Activated T-cell treated with anti-CD3 and anti-CD28 coated beads, Interleukin-2, amount 50 U/mL, for 24 hours (primary cell): ENCODE data around the gene ADD1.
"Not testable (repeated sequence)": the region's sequence is repeated elsewhere in the genome, so short reads cannot be mapped to it uniquely, and the experiment has no call there.

Experiments used
- DNase-seq: peaks from one replicate; pipeline ENCODE4 v3.0.0-alpha.2; 2020
- H3K27ac Mint-ChIP-seq: 2 replicates; pipeline ENCODE4 v1.8.0; 2020; ENCODE audit warnings: mild to moderate bottlenecking, mixed read lengths
- H3K27me3 Mint-ChIP-seq: 2 replicates; pipeline ENCODE4 v1.8.0; 2020; ENCODE audit warnings: mixed read lengths
- H3K36me3 Mint-ChIP-seq: 2 replicates; pipeline ENCODE4 v1.8.0; 2020; ENCODE audit warnings: low read depth, mixed read lengths
- H3K4me1 Mint-ChIP-seq: 2 replicates; pipeline ENCODE4 v1.8.0; 2020; ENCODE audit warnings: low read depth, mixed read lengths
- H3K4me3 Mint-ChIP-seq: 2 replicates; pipeline ENCODE4 v1.8.0; 2020; ENCODE audit warnings: mild to moderate bottlenecking, moderate library complexity, mixed read lengths
- H3K9me3 Mint-ChIP-seq: 2 replicates; pipeline ENCODE4 v1.8.0; 2020; ENCODE audit warnings: mixed read lengths

ADD1 gene

DNA sequence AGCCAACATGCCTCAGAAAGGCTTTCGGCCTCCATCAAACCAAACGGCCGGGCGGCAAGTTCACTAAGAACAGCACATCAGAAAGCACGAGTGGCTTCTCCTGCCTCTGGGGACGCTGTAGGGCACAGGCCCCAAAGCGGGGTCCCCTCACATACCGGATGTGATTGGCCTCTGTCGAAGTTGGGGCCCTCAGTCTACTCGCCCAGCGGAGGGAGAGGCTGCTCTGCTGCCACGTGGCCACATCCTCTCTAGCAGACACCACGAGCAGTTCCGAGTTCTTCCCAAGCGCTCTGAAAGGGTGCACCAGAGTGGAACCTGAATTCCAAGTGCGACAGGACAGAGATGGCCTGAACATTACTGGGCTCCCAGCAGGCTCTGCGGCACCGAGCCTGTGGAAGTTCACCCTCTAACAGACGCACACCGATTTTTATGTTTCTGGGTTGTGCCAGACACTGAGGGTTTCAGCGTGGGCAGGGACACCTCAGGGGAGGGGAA lies 98.4 kb downstream of the ADD1 start:
- no peak for DNase-seq
- H3K4me3 Mint-ChIP-seq: no peak overlapping the region
- peaks cover 99% of the 10 kb centered on the region for H3K36me3 Mint-ChIP-seq
- H3K9me3 Mint-ChIP-seq: no peaks in the 10 kb centered on the region
- H3K27ac Mint-ChIP-seq: peak overlapping the region; percentile 91
- peaks cover 69% of the 10 kb centered on the region for H3K4me1 Mint-ChIP-seq
- H3K27me3 Mint-ChIP-seq: no peaks in the 10 kb centered on the region

- peaks cover 99% of the 10 kb centered on the region for H3K36me3 Mint-ChIP-seq
Observed at GRCh38 chr4:2942532-2943363, 99.1 kb downstream of the ADD1 start.

DNA sequence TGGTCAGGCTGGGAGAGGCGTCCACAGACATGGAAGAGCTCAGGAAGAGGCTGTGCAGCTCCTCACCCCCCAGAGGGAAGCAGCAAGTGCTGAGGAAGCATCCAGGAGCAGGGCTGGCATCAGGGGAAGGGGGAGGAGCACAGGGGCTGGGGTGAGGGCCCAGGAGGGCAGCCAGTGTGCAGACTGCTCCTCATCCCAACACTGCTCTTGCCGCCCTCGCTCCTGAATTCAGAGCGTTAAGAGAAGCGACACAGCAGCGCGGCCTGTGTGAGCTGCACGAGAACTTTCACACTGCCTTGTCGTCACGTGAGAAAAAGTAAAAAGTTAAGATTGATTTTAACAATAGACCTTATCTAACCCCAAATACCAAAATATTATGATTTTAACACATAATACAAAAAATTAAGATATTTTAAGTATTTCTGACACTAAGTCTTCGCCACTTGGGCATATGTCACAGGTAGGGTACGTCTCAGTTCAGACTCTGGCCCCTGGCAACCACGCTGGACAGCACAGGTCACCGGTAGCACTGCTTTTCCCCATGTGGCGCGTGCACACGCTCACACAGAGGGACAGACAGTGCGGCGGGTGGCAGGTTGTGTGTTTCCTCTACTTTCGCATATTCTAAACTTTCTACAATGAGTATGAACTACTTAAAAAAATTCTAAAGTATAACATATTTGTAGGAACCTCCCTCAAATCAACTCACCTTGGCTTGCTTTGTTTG lies 99.9 kb downstream of the ADD1 start:
- H3K27me3 Mint-ChIP-seq: no peaks in the 10 kb centered on the region
- DNase-seq: peak; percentile 29
- H3K27ac Mint-ChIP-seq: peak overlapping the region; percentile 91
- H3K36me3 Mint-ChIP-seq: peaks cover 99% of the 10 kb centered on the region
- no peaks in the 10 kb centered on the region for H3K9me3 Mint-ChIP-seq
- H3K4me1 Mint-ChIP-seq: peaks cover 56% of the 10 kb centered on the region
- H3K4me3 Mint-ChIP-seq: no peak overlapping the region

More at GRCh38 chr4:2942532-2943363, 99.1 kb downstream of the ADD1 start:
- DNase-seq: peak; percentile 52
- H3K4me1 Mint-ChIP-seq: peaks cover 62% of the 10 kb centered on the region
- H3K27me3 Mint-ChIP-seq: no peaks in the 10 kb centered on the region
- no peaks in the 10 kb centered on the region for H3K9me3 Mint-ChIP-seq
- H3K4me3 Mint-ChIP-seq: no peak overlapping the region
- peak overlapping the region; percentile 91 for H3K27ac Mint-ChIP-seq

- H3K36me3 Mint-ChIP-seq: peaks cover 99% of the 10 kb centered on the region
- H3K4me3 Mint-ChIP-seq: no peak overlapping the region
- no peaks in the 10 kb centered on the region for H3K27me3 Mint-ChIP-seq
- peaks cover 52% of the 10 kb centered on the region for H3K4me1 Mint-ChIP-seq
- no peaks in the 10 kb centered on the region for H3K9me3 Mint-ChIP-seq
- peak; percentile 28 for DNase-seq
- peak overlapping the region; percentile 86 for H3K27ac Mint-ChIP-seq
Observed at GRCh38 chr4:2944091-2944482, 100.4 kb downstream of the ADD1 start.

DNA sequence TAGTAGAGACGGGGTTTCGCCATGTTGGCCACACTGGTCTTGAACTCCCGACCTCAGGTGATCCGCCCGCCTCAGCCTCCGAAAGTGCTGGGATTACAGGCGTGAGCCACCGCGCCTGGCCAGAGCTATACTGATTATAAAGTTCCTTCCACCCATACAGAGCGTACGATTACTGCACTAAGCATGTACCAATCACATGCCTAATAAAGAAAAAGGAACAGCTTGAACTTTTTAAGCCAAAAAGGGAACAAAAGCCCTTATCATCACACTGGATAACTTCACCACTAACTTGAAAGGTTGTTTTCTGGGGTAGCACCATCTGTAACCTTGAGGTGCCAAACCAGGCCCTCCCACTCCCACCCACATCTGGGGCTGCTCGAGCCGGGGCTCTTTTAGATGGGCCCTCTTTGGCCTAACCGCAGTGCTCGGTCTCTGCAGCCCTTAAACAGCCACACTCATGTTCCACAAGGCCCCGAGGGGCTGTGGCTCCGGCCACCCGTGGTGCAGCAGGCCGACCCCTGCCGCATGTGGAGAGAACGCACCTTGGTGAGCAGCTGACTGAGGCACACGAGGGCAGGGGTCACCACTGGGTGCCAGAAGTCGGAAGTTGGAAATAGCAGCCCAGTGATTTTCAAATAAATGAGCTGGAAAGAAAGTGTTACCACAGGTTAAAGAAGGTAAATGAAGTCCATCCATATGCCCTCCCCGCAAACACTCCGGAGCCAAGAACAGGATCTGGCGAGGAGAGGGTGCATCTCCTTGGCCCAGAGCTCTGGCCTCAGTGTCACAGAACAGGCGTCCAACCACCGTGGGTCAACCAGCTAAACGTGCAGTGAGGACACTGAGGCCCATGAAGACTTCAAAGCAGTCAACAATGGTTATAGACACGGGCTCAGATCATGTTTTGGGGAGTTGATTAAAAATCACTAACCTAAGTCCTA lies 101.2 kb downstream of the ADD1 start:
- no peaks in the 10 kb centered on the region for H3K27me3 Mint-ChIP-seq

GRCh38 chr4:2945619-2946604 lies 102.3 kb downstream of the ADD1 start:
- H3K9me3 Mint-ChIP-seq, DNase-seq, H3K27me3 Mint-ChIP-seq, H3K4me3 Mint-ChIP-seq: not testable (repeated sequence)
- H3K27ac Mint-ChIP-seq: peak overlapping the region; percentile 86
- H3K36me3 Mint-ChIP-seq: peaks cover 99% of the 10 kb centered on the region
- peaks cover 36% of the 10 kb centered on the region for H3K4me1 Mint-ChIP-seq

More for the DNA sequence above, 101.2 kb downstream of the ADD1 start:
- peak; percentile 26 for DNase-seq
- Mint-ChIP-seq H3K9me3 (no peaks in the 10 kb centered on the region), H3K4me3 (no peak overlapping the region), H3K27ac (peak overlapping the region; percentile 86), H3K4me1 (peaks cover 44% of the 10 kb centered on the region), H3K36me3 (peaks cover 99% of the 10 kb centered on the region)

DNA sequence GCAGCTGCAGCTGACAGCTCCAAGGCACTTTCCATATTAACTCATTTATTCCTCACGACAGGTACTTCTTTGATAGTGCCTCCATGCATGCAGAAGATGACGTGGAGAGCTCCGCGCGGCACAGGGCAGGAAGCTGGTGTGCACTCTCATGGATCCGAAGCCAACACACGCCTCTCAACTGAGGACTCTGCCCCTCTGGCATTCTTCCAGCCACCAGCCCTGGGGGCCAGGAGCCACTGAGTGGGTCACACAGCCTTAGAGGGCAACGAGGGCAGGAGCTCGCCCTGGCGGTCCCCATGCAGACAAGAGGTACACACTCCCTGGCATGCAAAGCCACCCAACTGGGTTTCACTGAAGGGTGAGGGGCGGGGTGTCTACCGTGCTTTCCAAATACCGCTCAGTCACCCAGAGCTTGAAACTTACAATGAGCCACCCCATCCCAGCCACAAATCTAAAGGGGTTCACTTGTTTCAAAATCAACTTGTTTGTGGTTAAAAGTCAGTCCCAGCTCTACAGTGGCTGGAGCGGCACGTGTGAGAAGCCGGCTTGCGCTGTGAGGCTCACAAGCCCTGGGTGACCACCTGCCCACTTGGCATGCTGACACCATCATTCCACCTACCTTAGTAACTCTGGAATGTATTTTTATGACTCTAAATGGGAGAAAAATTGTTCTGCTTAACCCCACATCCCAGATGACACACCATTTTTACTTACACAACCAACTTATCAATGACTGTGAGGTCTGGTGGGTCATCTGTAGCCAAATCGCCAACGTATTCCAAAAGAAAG lies 103.4 kb downstream of the ADD1 start:
- Mint-ChIP-seq H3K36me3 (peaks cover 98% of the 10 kb centered on the region), H3K4me1 (peaks cover 37% of the 10 kb centered on the region), H3K27ac (peak overlapping the region; percentile 20)

GRCh38 chr4:2947926-2948325 lies 104.3 kb downstream of the ADD1 start:
- DNase-seq: no peak
- H3K27ac Mint-ChIP-seq: peak overlapping the region; percentile 37
- no peak overlapping the region for H3K4me3 Mint-ChIP-seq
- H3K36me3 Mint-ChIP-seq: peaks cover 98% of the 10 kb centered on the region
- no peaks in the 10 kb centered on the region for H3K27me3 Mint-ChIP-seq
- H3K9me3 Mint-ChIP-seq: no peaks in the 10 kb centered on the region
- H3K4me1 Mint-ChIP-seq: peaks cover 34% of the 10 kb centered on the region

More for the DNA sequence above, 103.4 kb downstream of the ADD1 start:
- no peak for DNase-seq
- H3K27me3 Mint-ChIP-seq: no peaks in the 10 kb centered on the region
- no peaks in the 10 kb centered on the region for H3K9me3 Mint-ChIP-seq
- H3K4me3 Mint-ChIP-seq: no peak overlapping the region

DNA sequence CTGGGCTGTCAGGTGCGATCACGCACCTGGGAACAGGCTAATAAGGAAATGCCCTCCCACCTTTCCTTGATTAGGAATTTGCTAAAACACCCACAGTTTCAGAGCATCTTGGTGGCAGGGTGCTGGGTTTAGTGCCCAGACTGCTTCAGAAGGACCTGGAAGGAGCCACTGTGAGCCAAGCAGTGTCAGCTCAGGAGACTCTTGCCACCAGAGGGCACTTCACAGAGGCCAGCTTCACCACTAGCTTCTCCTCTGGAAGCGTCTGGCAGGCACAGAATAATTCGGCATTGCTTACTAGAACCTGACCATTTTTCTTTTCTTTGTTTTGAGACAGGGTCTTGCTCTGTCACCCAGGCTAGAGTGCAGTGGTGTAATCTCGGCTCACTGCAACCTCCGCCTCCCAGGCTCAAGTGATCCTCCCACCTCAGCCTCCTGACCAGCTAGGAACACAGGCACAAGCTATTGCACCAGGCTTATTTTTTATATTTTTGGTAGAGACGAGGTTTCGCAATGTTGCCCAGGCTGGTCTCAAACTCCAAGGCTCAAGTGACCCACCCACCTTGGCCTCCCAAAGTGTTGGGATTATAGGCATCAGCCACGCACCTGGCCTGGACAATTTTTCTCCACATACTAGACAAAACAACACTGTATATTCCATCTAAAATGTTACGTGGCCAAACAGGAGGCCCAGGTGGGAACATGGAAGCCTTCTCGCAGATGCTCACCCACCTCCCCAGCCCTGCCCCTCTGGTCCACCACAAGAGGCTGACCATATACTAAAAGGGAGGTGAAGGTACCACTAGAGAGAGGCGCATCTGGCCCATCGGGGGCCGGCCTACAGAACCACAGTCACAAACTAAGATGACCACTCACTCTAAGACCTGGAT lies 105.5 kb downstream of the ADD1 start:
- Mint-ChIP-seq H3K4me3 (no peak overlapping the region), H3K36me3 (peaks cover 98% of the 10 kb centered on the region), H3K27me3 (no peaks in the 10 kb centered on the region), H3K4me1 (peaks cover 42% of the 10 kb centered on the region), H3K27ac (peak overlapping the region; percentile 89), H3K9me3 (no peaks in the 10 kb centered on the region)
- no peak for DNase-seq

GRCh38 chr4:2949782-2950125 lies 106.1 kb downstream of the ADD1 start:
- DNase-seq: no peak
- Mint-ChIP-seq H3K4me3 (no peak overlapping the region), H3K4me1 (peaks cover 43% of the 10 kb centered on the region), H3K27ac (peak overlapping the region; percentile 89), H3K27me3 (no peaks in the 10 kb centered on the region), H3K9me3 (no peaks in the 10 kb centered on the region), H3K36me3 (peaks cover 98% of the 10 kb centered on the region)

- H3K27ac Mint-ChIP-seq: peak overlapping the region; percentile 89
Observed at GRCh38 chr4:2950221-2950989, 106.8 kb downstream of the ADD1 start.

More at GRCh38 chr4:2950221-2950989, 106.8 kb downstream of the ADD1 start:
- peaks cover 41% of the 10 kb centered on the region for H3K4me1 Mint-ChIP-seq
- no peak overlapping the region for H3K4me3 Mint-ChIP-seq
- peak; percentile 20 for DNase-seq
- peaks cover 95% of the 10 kb centered on the region for H3K36me3 Mint-ChIP-seq
- H3K27me3 Mint-ChIP-seq: no peaks in the 10 kb centered on the region
- H3K9me3 Mint-ChIP-seq: no peaks in the 10 kb centered on the region
